ENCODE data around the gene MTHFSD.
"Not testable (repeated sequence)": the region's sequence is repeated elsewhere in the genome, so short reads cannot be mapped to it uniquely, and the experiment has no call there.

Gene MTHFSD

GRCh38 chr16:86554917-86555703 is at the start of gene MTHFSD:
Gene MTHFSD (minus strand): TSS chr16:86555235. CDS start chr16:86555184, 51 bp downstream.
- Mint-ChIP-seq H3K4me3 (peak within 1 kb of the TSS; percentile 92), H3K4me1 (peaks cover 21% of the 10 kb centered on the region), H3K36me3 (peaks cover 23% of the 10 kb centered on the region), H3K27ac (peak within 1 kb of the TSS; percentile 99), H3K9me3 (no peaks in the 10 kb centered on the region)
- peak; percentile 98 to 99 for DNase-seq (ENCODE audit: low spot score in 2 of 2)
- ATAC-seq, result peak; percentile 94

- Mint-ChIP-seq H3K36me3 (no peaks in the 10 kb centered on the region), H3K27ac (peak overlapping the region; percentile 68), H3K4me3 (peak overlapping the region; percentile 64), H3K4me1 (peaks cover 12% of the 10 kb centered on the region), H3K9me3 (no peaks in the 10 kb centered on the region)
- DNase-seq (ENCODE audit: low spot score in 2 of 2) (peak in 1 of 2 donors; percentile 60), ATAC-seq (peak; percentile 88)
Observed at GRCh38 chr16:86604436-86605193, 49.6 kb upstream of the MTHFSD start.

GRCh38 chr16:86602521-86602920 is 47.5 kb upstream of the MTHFSD start:
- Mint-ChIP-seq H3K9me3 (no peaks in the 10 kb centered on the region), H3K36me3 (no peaks in the 10 kb centered on the region), H3K4me3 (no peak overlapping the region), H3K4me1 (peaks cover 12% of the 10 kb centered on the region), H3K27ac (no peak overlapping the region)
- no peak for ATAC-seq
- no peak for DNase-seq (ENCODE audit: low spot score in 2 of 2)

GRCh38 chr16:86601356-86601755 is 46.3 kb upstream of the MTHFSD start:
- H3K27ac Mint-ChIP-seq, result no peak overlapping the region
- ATAC-seq (no peak), DNase-seq (ENCODE audit: low spot score in 2 of 2) (no peak)
- no peak overlapping the region for H3K4me3 Mint-ChIP-seq
- no peaks in the 10 kb centered on the region for H3K9me3 Mint-ChIP-seq
- H3K4me1 Mint-ChIP-seq, result peaks cover 12% of the 10 kb centered on the region
- no peaks in the 10 kb centered on the region for H3K36me3 Mint-ChIP-seq

GRCh38 chr16:86598607-86599565 is 43.9 kb upstream of the MTHFSD start:
- DNase-seq (ENCODE audit: low spot score in 2 of 2), result no peak
- no peak for ATAC-seq
- no peak overlapping the region for H3K27ac Mint-ChIP-seq
- no peaks in the 10 kb centered on the region for H3K9me3 Mint-ChIP-seq
- no peaks in the 10 kb centered on the region for H3K36me3 Mint-ChIP-seq
- H3K4me1 Mint-ChIP-seq, result no peaks in the 10 kb centered on the region
- no peak overlapping the region for H3K4me3 Mint-ChIP-seq

GRCh38 chr16:86597880-86598606 is 43.0 kb upstream of the MTHFSD start:
- ATAC-seq (no peak), DNase-seq (ENCODE audit: low spot score in 2 of 2) (no peak)
- Mint-ChIP-seq H3K4me1 (no peaks in the 10 kb centered on the region), H3K9me3 (no peaks in the 10 kb centered on the region), H3K36me3 (no peaks in the 10 kb centered on the region), H3K4me3 (no peak overlapping the region), H3K27ac (no peak overlapping the region)

- Mint-ChIP-seq H3K4me3 (no peak overlapping the region), H3K27ac (no peak overlapping the region), H3K9me3 (no peaks in the 10 kb centered on the region), H3K36me3 (no peaks in the 10 kb centered on the region), H3K4me1 (no peaks in the 10 kb centered on the region)
- DNase-seq (ENCODE audit: low spot score in 2 of 2) (no peak), ATAC-seq (no peak)
Observed at GRCh38 chr16:86597126-86597879, 42.3 kb upstream of the MTHFSD start.

GRCh38 chr16:86595983-86596605 is 41.1 kb upstream of the MTHFSD start:
- no peak overlapping the region for H3K27ac Mint-ChIP-seq
- H3K9me3 Mint-ChIP-seq, result no peaks in the 10 kb centered on the region
- no peak overlapping the region for H3K4me3 Mint-ChIP-seq
- H3K4me1 Mint-ChIP-seq, result no peaks in the 10 kb centered on the region
- H3K36me3 Mint-ChIP-seq, result no peaks in the 10 kb centered on the region
- DNase-seq (ENCODE audit: low spot score in 2 of 2) (no peak), ATAC-seq (no peak)

GRCh38 chr16:86594721-86595120 is 39.7 kb upstream of the MTHFSD start:
- DNase-seq (ENCODE audit: low spot score in 2 of 2) (no peak), ATAC-seq (no peak)
- H3K9me3 Mint-ChIP-seq, result no peaks in the 10 kb centered on the region
- H3K36me3 Mint-ChIP-seq, result no peaks in the 10 kb centered on the region
- no peak overlapping the region for H3K4me3 Mint-ChIP-seq
- H3K4me1 Mint-ChIP-seq, result no peaks in the 10 kb centered on the region
- H3K27ac Mint-ChIP-seq, result no peak overlapping the region

- H3K9me3 Mint-ChIP-seq, result no peaks in the 10 kb centered on the region
- no peak overlapping the region for H3K4me3 Mint-ChIP-seq
- H3K36me3 Mint-ChIP-seq, result no peaks in the 10 kb centered on the region
- H3K4me1 Mint-ChIP-seq, result no peaks in the 10 kb centered on the region
- no peak for ATAC-seq
- H3K27ac Mint-ChIP-seq, result no peak overlapping the region
- no peak for DNase-seq (ENCODE audit: low spot score in 2 of 2)
Observed at GRCh38 chr16:86593913-86594620, 39.0 kb upstream of the MTHFSD start.

- no peak overlapping the region for H3K4me3 Mint-ChIP-seq
- no peaks in the 10 kb centered on the region for H3K4me1 Mint-ChIP-seq
- no peak overlapping the region for H3K27ac Mint-ChIP-seq
- no peak for ATAC-seq
- DNase-seq (ENCODE audit: low spot score in 2 of 2), result no peak
- H3K36me3 Mint-ChIP-seq, result no peaks in the 10 kb centered on the region
- no peaks in the 10 kb centered on the region for H3K9me3 Mint-ChIP-seq
Observed at GRCh38 chr16:86591270-86591669, 36.2 kb upstream of the MTHFSD start.

- no peaks in the 10 kb centered on the region for H3K36me3 Mint-ChIP-seq
- H3K4me3 Mint-ChIP-seq, result no peak overlapping the region
- no peak for DNase-seq (ENCODE audit: low spot score in 2 of 2)
- H3K27ac Mint-ChIP-seq, result no peak overlapping the region
- H3K4me1 Mint-ChIP-seq, result no peaks in the 10 kb centered on the region
- no peak for ATAC-seq
- no peaks in the 10 kb centered on the region for H3K9me3 Mint-ChIP-seq
Observed at GRCh38 chr16:86590501-86591144, 35.6 kb upstream of the MTHFSD start.

GRCh38 chr16:86587955-86588354 is 32.9 kb upstream of the MTHFSD start:
- H3K4me3 Mint-ChIP-seq; H3K27ac Mint-ChIP-seq; H3K9me3 Mint-ChIP-seq; H3K36me3 Mint-ChIP-seq; ATAC-seq; H3K4me1 Mint-ChIP-seq; DNase-seq (ENCODE audit: low spot score in 2 of 2): not testable (repeated sequence)
